HuH-7 (cell line): Measurements from ENCODE around the gene CDC25B.

Source experiments
- DNase-seq: peaks from one replicate; pipeline ENCODE4 v3.0.0; 2011; ENCODE audit warnings: low spot score

Gene CDC25B

DNA sequence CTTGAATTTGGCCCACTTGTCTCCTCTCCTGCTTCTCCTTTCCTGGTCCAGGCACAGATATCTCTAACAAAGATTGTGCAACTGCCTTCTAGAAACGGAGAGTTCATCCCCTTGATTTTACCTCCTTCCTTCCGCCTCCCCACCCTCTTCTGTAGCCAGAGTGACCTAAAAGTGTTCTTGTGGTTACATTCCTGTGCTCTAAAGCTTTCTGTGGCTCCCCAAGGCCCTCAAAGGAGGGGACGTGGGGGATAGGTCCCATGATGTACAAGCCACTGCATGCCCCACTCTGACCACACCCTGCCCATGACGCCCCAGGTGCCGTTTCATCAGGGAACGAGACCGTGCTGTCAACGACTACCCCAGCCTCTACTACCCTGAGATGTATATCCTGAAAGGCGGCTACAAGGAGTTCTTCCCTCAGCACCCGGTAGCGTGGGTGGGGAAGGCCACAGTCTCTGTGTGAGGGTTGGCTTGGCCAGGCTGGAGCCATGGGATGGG is 8.2 kb downstream of the CDC25B start:
- DNase-seq, result no peak

DNA sequence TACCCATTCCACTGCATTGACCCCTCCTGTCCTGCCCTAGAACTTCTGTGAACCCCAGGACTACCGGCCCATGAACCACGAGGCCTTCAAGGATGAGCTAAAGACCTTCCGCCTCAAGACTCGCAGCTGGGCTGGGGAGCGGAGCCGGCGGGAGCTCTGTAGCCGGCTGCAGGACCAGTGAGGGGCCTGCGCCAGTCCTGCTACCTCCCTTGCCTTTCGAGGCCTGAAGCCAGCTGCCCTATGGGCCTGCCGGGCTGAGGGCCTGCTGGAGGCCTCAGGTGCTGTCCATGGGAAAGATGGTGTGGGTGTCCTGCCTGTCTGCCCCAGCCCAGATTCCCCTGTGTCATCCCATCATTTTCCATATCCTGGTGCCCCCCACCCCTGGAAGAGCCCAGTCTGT is 8.7 kb downstream of the CDC25B start:
- no peak for DNase-seq

DNA sequence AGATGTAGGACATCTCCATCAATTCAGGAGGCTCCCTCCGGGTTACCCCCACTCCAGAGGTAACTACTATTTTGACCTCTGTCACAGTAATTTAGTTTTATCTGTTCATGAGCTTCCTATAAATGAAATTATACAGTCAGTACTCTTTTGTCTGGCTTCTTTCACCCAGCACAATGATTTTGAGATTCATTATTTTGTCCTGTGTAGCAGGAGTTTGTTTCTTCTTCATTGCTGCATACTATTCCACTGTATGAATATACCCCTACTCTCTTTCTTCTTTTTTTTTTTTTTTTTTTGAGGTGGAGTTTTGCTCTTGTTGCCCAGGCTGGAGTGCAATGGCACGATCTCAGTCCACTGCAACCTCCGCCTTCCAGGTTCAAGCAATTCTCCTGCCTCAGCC is 12.4 kb downstream of the CDC25B start:
- DNase-seq, result no peak

DNA sequence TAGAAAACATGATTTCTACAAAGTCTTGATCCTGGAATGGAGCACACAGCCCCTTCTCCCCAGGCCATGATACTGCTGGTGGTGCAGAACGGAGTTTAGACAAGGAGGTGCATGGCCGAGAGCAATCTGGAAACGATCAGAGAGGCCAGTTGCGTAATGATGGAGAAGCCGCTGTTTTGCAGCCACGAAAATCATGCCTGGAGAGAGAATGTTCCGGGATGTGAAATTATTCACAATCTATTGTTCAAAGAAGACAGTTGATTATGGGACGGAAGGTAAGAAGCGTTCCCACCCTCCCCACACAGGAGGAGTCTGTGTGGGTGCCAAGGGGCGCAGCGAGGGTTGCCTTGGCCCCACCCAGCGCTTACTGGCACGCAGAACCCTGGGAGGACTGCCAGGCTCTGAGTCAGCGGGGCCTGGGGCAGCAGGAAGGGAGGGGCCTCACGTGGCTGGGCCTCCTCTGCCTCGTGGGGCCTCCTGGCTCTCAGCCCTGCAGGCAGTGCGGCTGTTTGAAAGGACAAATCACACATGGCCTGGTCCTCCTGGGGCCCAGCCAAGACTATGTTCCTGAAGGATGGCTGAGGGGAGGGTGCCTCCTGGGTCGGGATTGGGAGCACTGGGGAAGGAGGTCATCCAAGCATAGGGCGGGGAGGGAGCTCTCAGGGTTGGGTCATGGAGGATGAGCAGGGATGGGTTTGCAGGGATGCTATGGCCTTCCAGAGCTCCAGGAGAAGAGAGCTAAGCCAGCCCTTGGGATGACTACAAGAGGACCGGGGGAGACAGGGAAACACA is 15.6 kb downstream of the CDC25B start:
- DNase-seq, result peak; percentile 84

DNA sequence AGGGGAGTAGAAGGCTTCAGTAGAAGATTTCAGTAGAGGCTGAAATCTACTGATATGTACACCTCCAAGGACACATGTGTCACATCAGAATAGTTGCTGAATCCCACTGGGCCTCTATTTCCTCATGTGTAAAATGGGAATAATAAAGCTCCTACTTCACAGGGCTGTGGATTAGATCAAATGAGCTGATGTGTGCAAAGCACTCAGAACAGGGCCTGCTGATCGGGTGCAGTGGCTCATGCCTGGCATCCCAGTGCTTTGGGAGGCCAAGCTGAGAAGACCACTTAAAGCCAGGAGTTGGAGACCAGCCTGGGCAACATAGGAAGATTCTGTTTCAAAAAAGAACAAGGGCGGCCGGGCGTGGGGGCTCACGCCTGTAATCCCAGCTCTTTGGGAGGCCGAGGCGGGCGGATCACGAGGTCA is 16.2 kb downstream of the CDC25B start:
- no peak for DNase-seq

DNA sequence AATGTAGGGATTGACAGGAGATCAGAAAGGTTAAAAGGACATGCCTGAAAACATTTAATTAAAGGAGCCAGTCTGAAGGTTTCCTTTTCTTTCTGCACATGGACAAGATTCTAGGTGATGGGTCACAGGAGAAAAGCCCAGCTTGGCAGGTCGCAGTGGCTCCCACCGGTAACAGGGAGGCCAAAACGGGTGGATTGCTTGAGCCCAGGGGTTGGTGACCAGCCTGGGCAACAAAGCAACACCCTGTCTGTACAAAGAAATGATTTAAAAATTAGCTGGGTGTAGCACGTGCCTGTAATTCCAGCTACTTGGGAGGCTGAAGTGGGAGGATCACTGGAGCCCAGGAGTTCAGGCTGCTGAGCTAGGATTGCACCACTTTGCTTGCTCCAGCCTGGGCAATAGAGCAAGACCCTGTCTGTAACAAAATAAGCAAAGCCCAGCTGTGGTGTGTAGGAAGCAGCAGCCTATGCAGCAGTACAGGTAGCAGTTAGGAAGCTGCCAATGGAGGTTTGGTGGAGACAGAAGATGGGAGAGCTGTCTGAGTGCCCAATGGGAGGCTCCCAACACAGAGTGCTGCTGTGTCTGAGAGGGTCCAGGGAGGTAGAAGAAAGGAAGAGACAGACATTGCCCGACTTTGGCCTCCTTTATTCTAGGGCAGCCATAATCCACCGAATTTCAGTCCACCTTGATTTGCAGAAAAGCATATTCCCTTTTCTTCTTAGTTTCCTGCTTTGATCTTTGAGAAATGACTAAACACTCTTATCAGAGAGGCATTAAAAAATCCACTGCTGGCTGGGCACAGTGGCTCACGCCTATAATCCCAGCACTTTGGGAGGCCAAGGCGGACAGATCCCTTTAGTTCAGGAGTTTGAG is 17.1 kb downstream of the CDC25B start:
- no peak for DNase-seq

DNA sequence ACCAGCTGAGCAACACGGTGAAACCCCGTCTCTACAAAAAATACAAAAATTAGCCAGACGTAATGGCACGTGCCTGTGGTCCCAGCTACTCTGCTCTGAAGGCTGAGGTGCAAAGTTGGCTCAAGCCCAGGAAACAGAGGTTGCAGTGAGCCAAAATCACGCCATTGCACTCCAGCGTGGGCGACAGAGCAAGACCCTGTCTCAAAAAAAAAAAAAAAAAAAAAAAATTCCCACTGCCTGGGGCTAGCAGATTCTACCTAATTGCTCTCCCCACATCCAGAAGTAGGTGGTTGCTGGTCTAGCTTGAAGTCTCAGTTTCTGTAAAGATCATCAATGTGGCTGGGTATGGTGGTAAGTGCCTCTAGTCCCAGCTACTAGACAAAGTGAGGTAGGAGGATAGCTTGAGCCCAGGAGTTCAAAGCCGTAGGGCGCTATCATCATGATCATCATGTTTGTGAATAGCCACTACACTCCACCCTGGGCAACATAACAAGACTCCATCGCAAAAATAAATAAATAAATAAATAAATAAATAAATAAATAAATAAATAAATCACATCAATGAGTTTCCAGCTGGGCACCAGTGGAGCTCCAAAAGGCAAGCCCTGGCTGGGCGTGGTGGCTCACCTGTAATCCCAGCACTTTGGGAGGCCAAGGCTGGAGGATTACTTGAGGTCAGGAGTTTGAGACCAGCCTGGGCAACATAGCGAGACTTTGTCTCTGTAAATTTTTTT is 17.9 kb downstream of the CDC25B start:
- no peak for DNase-seq

DNA sequence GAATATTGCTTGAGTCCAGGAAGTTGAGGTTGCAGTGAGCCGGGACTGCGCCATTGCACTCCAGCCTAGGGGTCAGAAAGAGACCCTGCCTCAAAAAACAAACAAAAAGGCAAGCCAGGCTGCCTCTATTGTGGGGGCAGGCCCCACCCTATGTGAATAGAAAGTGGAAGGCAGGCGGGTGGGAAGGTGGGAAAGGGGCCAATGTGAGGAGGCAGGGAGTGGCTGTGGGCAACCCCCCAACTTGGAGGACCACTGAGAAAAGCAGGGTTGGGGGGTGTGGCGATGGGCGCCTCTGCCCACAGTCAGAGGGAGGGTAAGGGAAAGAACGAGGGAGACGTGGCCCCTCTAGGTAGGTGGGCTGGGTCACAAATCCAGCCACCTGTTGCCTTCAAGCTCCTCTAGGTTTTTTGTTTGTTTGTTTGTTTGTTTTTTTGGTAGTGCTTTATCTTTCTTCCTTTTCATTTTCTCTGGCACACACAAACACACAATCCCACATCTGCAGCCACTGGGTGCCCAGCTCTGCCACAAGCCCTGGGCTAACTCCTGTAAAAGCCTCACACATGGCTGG is 18.9 kb downstream of the CDC25B start:
- no peak for DNase-seq

DNA sequence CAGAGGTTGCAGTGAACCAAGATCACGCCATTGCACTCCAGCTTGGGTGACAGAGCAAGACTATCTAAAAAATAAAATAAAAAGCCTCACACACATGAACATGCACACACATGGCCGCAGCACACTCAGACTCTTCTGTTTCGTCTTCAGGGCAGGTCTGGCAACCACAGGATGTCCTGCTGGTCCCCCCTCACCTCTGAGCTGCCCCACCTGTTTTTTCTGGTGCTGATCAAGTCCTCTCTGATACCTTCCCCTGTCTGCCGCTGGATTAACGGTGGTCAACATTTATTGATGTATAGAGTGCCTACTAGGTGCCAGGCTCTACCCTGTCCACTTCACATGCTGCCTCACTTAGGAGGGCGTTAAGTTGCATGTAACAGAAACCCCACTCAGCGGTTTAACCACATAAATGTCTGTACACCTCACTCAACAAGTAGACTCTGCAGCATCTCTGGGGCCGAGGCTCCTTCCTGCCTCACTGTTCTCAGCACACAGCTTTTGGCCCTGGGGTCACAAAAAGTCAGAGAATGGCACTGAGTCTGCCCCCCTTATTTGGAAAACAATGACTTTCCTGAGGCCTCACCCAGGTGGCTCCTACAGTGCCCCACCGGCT is 19.7 kb downstream of the CDC25B start:
- no peak for DNase-seq

DNA sequence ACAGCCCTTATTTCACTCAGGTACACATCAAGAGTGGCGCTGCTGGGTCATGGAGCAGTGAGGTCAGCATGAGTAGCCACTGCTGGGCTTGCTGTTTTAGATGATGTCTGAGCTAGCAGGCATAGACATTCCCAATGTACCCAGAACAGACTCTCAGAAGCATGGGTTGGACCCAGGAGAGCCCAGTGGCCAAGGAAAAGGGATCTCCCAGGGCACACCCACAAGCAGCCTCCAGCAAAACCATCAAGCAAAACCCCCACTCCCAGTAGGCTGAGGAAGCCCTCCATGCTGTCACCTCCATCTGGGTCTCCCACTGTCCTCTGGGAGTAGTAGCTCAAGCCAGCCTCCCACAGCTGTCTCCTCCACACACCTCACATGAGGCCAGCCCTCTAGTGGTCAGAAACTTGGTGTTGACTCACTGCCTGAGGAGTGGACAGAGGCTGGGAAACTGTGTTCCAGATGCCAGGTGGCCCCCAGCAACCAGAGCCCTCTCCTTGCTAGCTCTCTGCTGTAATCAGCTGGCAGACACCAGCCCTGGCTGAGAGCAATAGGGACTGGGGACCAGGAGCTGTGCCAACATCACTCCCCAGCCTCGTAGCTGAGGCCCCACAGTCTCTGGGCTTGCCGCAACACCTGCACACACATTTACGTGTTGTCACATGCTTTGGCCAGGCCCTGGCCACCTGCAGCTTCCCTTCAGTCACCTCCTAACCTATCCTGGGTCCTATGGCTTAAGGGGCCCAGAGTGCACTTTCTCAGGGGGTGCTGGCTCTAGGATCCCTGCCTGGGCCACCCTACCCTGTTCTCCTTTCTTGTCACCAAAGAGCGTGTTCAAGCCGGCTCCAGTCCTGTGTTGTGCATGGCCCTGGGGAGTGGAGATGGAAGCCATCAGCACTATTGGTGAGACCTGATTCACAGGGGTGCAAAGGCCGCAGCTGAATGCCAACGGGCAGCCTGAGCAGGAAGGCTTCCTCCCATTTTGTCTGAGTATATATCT is 22.3 kb downstream of the CDC25B start:
- peak; percentile 98 for DNase-seq

DNA sequence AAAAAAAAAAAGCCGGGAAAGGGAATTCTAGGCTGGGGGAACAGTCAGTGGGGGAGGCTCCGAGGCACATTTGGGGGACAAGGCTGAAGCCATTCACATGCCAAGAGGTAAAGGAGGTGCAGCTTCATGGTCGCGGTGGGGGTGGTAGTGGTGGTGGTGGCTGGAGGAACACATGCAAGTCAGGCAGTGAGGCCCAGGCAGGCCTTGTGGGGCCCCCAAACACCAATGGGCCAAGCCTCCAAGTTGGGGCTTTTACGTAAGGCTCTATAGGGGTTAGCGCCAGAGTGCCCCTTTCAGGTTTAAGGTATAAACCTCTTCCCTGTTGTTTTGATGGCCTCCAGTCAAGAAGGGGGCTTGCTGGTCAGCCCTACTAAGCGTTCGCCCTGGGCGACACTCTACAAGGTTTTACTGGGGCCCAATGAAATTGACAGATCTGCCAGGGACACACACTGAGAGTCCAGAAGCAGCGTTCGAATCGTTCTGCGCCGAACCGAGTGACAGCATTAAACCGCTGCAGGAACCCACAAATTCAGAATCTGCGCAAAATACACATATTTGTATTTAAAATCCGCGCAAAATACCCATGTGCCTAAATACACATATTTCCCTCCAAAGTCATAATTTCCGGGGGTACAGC is 23.4 kb downstream of the CDC25B start:
- DNase-seq, result no peak

DNA sequence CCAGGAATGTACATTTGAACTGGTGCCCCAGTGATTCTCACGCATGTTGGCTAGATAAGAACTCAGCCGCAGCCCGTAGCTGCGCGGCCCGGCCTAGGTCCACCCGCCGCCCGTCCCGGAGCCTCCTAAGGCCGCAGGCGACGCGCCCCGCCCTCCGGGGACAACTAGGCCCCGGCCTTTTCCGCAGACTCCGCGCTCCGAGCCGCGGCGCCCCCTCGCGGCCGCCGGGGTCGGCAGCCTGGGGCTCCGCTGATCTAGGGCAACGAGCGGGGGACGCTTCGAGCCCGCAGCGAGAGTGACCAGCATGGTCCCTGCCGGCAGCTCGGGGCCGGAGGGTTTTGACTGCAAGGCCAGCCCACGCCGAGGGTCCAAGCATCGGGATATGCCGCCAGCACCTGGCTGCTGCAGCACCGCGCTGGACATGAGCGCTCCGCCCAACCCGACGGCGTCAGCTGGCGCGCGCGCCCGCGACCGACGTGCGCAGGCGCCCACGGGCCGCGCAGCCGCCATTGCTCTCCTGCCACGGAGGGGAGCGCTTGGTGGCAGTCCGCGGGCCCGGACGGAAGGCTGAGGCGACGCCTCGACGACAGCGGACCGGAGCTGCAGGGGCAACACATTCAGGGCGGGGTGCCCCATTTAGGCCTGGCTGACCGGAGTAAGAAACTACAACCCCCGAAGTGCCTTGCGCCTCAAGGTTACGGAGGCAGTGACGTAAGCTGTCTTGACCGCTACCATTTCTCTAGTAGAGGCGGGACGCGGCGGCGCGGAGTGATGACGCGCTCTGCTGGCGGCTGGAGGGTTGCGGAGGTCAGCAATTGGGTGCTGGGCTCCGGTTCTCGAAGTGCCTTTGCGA is 24.2 kb downstream of the CDC25B start, which contains the start of gene AP5S1:
Gene AP5S1, plus strand, starts transcription at position 500 of the 853 bp plus-strand sequence. CDS start 1,571 bp downstream, outside the sequence.
- peak; percentile 98 for DNase-seq

DNA sequence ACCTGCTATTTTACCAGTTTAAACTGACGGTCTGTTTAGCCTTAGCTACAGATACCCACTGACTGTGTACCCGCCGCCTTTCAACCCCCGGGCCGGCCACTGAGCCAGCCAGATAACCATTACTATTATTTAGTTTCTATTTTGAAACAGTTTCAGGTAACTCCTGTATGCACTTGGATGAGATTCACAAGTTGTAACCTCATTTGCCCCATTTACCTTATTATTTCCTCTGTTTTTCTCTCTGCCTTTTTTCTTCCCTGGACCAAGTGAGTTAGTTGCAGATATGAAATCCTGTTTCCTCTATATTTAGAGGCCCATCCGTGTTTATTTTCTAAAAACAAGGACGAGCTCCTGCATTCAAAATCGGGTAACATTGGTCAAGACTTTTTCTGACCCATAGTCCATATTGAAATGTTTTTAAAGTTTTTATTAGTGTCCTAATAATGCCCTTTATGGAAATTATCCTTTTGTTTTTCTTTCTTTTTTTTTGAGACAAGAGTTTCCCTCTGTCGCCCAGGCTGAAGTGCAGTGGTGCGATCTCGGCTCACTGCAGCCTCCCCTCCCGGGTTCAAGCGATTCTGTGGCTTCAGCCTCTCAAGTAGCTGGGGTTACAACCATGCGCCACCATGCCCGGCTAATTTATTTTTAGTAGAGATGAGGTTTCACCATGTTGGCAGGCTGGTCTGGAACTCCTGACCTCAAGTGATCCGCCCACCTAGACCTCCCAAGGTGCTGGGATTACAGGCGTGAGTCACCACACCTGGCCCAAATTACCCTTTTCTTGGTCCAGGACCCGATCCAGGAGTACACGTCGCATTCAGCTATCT is 25.0 kb downstream of the CDC25B start:
- no peak for DNase-seq

DNA sequence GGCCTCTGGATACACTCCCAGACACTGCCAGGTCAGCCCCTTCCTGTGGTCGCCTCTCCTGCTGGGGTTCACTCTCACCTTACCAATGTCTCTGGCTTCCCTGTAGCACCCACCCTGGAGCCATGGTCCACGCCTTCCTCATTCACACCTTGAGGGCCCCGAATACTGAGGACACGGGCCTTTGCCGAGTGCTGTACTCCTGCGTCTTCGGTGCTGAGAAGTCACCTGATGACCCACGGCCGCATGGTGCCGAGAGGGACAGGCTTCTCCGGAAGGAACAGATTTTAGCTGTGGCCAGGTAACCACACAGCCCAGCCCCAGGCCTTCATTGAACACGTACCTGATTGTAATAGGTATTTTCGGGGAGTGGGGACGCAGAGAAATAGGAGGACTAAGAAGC is 25.9 kb downstream of the CDC25B start:
- DNase-seq, result no peak

DNA sequence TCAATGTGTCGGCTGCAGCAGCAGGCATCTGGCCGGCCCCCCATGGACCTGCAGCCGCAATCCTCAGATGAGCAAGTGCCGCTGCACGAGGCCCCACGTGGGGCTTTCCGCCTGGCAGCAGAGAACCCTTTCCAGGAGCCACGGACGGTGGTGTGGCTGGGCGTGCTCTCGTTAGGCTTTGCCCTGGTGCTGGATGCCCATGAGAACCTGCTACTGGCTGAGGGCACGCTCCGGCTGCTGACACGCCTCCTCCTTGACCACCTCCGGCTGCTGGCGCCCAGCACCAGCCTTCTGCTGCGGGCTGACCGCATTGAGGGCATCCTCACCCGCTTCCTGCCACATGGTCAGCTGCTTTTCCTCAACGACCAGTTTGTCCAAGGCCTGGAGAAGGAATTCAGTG is 27.8 kb downstream of the CDC25B start:
- no peak for DNase-seq

DNA sequence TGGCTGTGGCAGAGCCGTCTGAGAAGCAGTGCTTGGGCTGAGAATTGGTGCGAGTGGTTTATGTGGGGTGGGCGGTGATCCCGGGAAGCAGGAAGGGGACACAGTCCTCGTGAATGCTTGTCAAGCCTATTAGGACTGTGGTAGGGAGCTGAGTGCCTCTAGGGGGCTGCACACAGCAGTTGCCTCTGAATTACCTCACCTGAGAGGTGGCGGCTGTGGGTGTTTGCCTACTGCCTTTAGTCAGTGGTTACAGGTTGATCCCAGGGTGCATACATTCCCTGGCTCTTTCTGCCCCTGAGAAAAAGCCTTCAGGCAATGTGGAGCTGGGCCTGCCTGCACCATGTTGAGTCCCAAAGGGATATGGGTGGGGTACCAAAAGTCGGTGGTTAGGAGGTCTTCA is 29.4 kb downstream of the CDC25B start:
- no peak for DNase-seq

DNA sequence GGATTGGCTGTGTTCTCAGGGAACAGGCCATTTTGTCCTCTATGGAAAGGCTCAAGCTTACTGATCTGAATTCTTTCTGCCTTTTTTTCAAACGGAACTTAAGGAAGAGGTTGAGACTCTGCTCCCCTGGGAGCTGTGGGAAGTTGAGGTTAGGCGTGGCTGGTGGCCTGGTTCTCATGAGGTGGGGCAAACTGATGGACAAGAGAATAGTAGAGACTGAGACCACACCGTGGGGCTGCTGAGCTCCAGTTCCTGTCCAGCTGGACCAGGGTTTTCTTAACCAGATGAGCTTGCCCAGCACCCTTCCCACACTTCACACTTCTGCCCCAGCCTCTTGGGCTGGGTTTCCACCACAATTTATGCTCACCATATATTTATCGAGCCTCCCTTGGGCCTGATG is 30.3 kb downstream of the CDC25B start:
- DNase-seq, result no peak

DNA sequence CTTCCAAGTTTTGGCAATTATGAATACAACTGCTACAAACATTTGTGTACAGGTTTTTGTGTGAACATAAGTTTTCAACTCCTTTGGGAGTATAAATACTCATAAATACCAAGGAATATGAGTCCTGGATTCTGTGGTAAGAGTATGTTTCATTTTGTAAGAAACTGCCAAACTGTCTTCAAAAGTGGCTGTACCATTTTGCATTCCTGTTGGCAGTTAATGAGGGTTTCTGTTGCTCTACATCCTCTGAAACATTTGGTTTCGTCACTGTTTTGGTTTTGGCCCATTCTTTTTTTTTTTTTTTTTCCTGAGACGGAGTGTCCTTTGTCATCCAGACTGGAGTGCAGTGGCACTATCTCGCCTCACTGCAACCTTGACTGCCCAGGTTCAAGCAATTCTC is 32.7 kb downstream of the CDC25B start:
- DNase-seq, result no peak
